DMS153 (cell line): ENCODE data around the gene IPCEF1.

Experiments
- DNase-seq: peaks from one replicate; lab custom pipeline; 2025; lab: John Stamatoyannopoulos, UW

Gene IPCEF1

GRCh38 chr6:154356690-154357089 lies at the start of gene IPCEF1:
Gene IPCEF1 (minus strand): TSS chr6:154356803. CDS start chr6:154265947, 90,856 bp downstream.
- DNase-seq: no peak

GRCh38 chr6:154406301-154406700 lies 49.7 kb upstream of the IPCEF1 start:
- DNase-seq: no peak

- no peak for DNase-seq
Measured at GRCh38 chr6:154404791-154405400, 48.3 kb upstream of the IPCEF1 start.

- no peak for DNase-seq
Measured at GRCh38 chr6:154403788-154404187, 47.2 kb upstream of the IPCEF1 start.

GRCh38 chr6:154402081-154402780 lies 45.6 kb upstream of the IPCEF1 start:
- DNase-seq: no peak

- DNase-seq: no peak
Measured at GRCh38 chr6:154399097-154399496, 42.5 kb upstream of the IPCEF1 start.

GRCh38 chr6:154397491-154398195 lies 41.0 kb upstream of the IPCEF1 start:
- no peak for DNase-seq

GRCh38 chr6:154395878-154396277 lies 39.3 kb upstream of the IPCEF1 start:
- DNase-seq: no peak

- no peak for DNase-seq
Measured at GRCh38 chr6:154395316-154395715, 38.7 kb upstream of the IPCEF1 start.

- DNase-seq: no peak
Measured at GRCh38 chr6:154394571-154394970, 38.0 kb upstream of the IPCEF1 start.

- DNase-seq: no peak
Measured at GRCh38 chr6:154390034-154390433, 33.4 kb upstream of the IPCEF1 start.

- DNase-seq: no peak
Measured at GRCh38 chr6:154388803-154389202, 32.2 kb upstream of the IPCEF1 start.

- no peak for DNase-seq
Measured at GRCh38 chr6:154386848-154387717, 30.5 kb upstream of the IPCEF1 start.

- no peak for DNase-seq
Measured at GRCh38 chr6:154384191-154384590, 27.6 kb upstream of the IPCEF1 start.

GRCh38 chr6:154383273-154383672 lies 26.7 kb upstream of the IPCEF1 start:
- DNase-seq: no peak

GRCh38 chr6:154382740-154383139 lies 26.1 kb upstream of the IPCEF1 start:
- DNase-seq: no peak

- no peak for DNase-seq
Measured at GRCh38 chr6:154381548-154381947, 24.9 kb upstream of the IPCEF1 start.

GRCh38 chr6:154380741-154381140 lies 24.1 kb upstream of the IPCEF1 start:
- no peak for DNase-seq

- DNase-seq: no peak
Measured at GRCh38 chr6:154379585-154379984, 23.0 kb upstream of the IPCEF1 start.

GRCh38 chr6:154378518-154378917 lies 21.9 kb upstream of the IPCEF1 start:
- no peak for DNase-seq

GRCh38 chr6:154377726-154378125 lies 21.1 kb upstream of the IPCEF1 start:
- DNase-seq: no peak

- no peak for DNase-seq
Measured at GRCh38 chr6:154373971-154374370, 17.4 kb upstream of the IPCEF1 start.
